Measurements from ENCODE around the gene ECPAS. TPM values are rescaled to one million over a fixed set of nuclear protein-coding genes. Genes with fewer than 3 reads are reported as not detected.

The ECPAS gene
- total RNA-seq, 2 donors from 2014 or later: 54.7 to 65.5 TPM

GRCh38 chr9:111475195-111475594 lies 9.0 kb downstream of the ECPAS start:
- Mint-ChIP-seq H3K4me3 (no peak overlapping the region), H3K4me1 (peaks cover 15% of the 10 kb centered on the region), H3K27ac (no peak overlapping the region), H3K9me3 (no peaks in the 10 kb centered on the region), H3K27me3 (ENCODE audit: insufficient read depth) (no peaks in the 10 kb centered on the region), H3K36me3 (ENCODE audit: low read depth) (peaks cover 1% of the 10 kb centered on the region)
- Histone ChIP-seq H3K36me3 (ENCODE audit: control insufficient read depth, insufficient read depth, low read length) (no peaks in the 10 kb centered on the region), H3K4me1 (ENCODE audit: control insufficient read depth, insufficient read depth, low read length) (no peaks in the 10 kb centered on the region), H3K27me3 (ENCODE audit: control insufficient read depth, insufficient read depth, low read length, poor library complexity, severe bottlenecking) (no peaks in the 10 kb centered on the region), H3K9ac (ENCODE audit: extremely low read depth, low read length, poor library complexity, severe bottlenecking) (no peak overlapping the region), H3K9me3 (ENCODE audit: control insufficient read depth, low read length) (no peaks in the 10 kb centered on the region), H3K27ac (ENCODE audit: low read depth, low read length) (no peak overlapping the region), H3K4me3 (ENCODE audit: low read length) (no peak overlapping the region)
- no peak for TF ChIP-seq CTCF (conservative IDR thresholded peaks at IDR 0.05)
- WGBS, 2 experiments (ENCODE audit: insufficient coverage in 1 of 2, insufficient read length in 1 of 2): 93 to 98% methylated on average over 2 of the region's 2 CpGs
- no peak for DNase-seq

GRCh38 chr9:111474385-111474784 lies 9.8 kb downstream of the ECPAS start:
- H3K36me3 ChIP-seq (ENCODE audit: control insufficient read depth, insufficient read depth, low read length): no peaks in the 10 kb centered on the region
- H3K27ac ChIP-seq (ENCODE audit: low read depth, low read length): no peak overlapping the region
- TF ChIP-seq CTCF (conservative IDR thresholded peaks at IDR 0.05): no peak
- no peaks in the 10 kb centered on the region for H3K27me3 ChIP-seq (ENCODE audit: control insufficient read depth, insufficient read depth, low read length, poor library complexity, severe bottlenecking)
- Mint-ChIP-seq H3K9me3 (no peaks in the 10 kb centered on the region), H3K27me3 (ENCODE audit: insufficient read depth) (no peaks in the 10 kb centered on the region), H3K4me1 (peaks cover 15% of the 10 kb centered on the region), H3K36me3 (ENCODE audit: low read depth) (peaks cover 1% of the 10 kb centered on the region), H3K27ac (no peak overlapping the region), H3K4me3 (no peak overlapping the region)
- no peak overlapping the region for H3K4me3 ChIP-seq (ENCODE audit: low read length)
- no peaks in the 10 kb centered on the region for H3K9me3 ChIP-seq (ENCODE audit: control insufficient read depth, low read length)
- no peaks in the 10 kb centered on the region for H3K4me1 ChIP-seq (ENCODE audit: control insufficient read depth, insufficient read depth, low read length)
- no peak overlapping the region for H3K9ac ChIP-seq (ENCODE audit: extremely low read depth, low read length, poor library complexity, severe bottlenecking)
- 96 to 100% methylated on average over 2 to 3 of the region's 3 CpGs for WGBS, 2 experiments (ENCODE audit: insufficient coverage in 1 of 2, insufficient read length in 1 of 2)
- no peak for DNase-seq

GRCh38 chr9:111467778-111468367 lies 16.3 kb downstream of the ECPAS start:
- H3K9me3 Mint-ChIP-seq: peaks cover 4% of the 10 kb centered on the region
- H3K9ac ChIP-seq (ENCODE audit: extremely low read depth, low read length, poor library complexity, severe bottlenecking): no peak overlapping the region
- peaks cover 13% of the 10 kb centered on the region for H3K36me3 Mint-ChIP-seq (ENCODE audit: low read depth)
- WGBS, 2 experiments (ENCODE audit: insufficient coverage in 1 of 2, insufficient read length in 1 of 2): 98 to 100% methylated on average over 3 to 4 of the region's 4 CpGs
- H3K36me3 ChIP-seq (ENCODE audit: control insufficient read depth, insufficient read depth, low read length): no peaks in the 10 kb centered on the region
- H3K27ac Mint-ChIP-seq: no peak overlapping the region
- no peak overlapping the region for H3K27ac ChIP-seq (ENCODE audit: low read depth, low read length)
- H3K4me3 Mint-ChIP-seq: no peak overlapping the region
- no peaks in the 10 kb centered on the region for H3K9me3 ChIP-seq (ENCODE audit: control insufficient read depth, low read length)
- no peak for TF ChIP-seq CTCF (conservative IDR thresholded peaks at IDR 0.05)
- H3K27me3 ChIP-seq (ENCODE audit: control insufficient read depth, insufficient read depth, low read length, poor library complexity, severe bottlenecking): no peaks in the 10 kb centered on the region
- H3K27me3 Mint-ChIP-seq (ENCODE audit: insufficient read depth): no peaks in the 10 kb centered on the region
- DNase-seq: no peak
- H3K4me3 ChIP-seq (ENCODE audit: low read length): no peak overlapping the region
- no peaks in the 10 kb centered on the region for H3K4me1 ChIP-seq (ENCODE audit: control insufficient read depth, insufficient read depth, low read length)
- H3K4me1 Mint-ChIP-seq: peaks cover 7% of the 10 kb centered on the region
